HepG2 (cell line): ENCODE measurements around the gene DCST2. TPM values are rescaled to one million over a fixed set of nuclear protein-coding genes. Genes with fewer than 3 reads are reported as not detected.

Experiments used
- CEBPB ChIP-seq: IDR thresholded peaks from 2 replicates; pipeline ENCODE4 v1.6.1; 2011; ENCODE audit warnings: low read depth, low read length, improper control_type of control experiment, borderline replicate concordance
- CENPT ChIP-seq: sonication (generic); formaldehyde crosslinking; IDR thresholded peaks from 2 replicates; pipeline ENCODE4 v1.8.0; 2022; ENCODE audit warnings: low read depth, mild to moderate bottlenecking, moderate library complexity, missing genetic modification reagents
- GTF3A ChIP-seq: sonication (generic); formaldehyde crosslinking; conservative IDR thresholded peaks from 2 replicates; pipeline ENCODE4 v1.4.0; 2020; ENCODE audit warnings: mild to moderate bottlenecking, missing genetic modification reagents
- JUND ChIP-seq: sonication (generic); formaldehyde crosslinking; IDR thresholded peaks from 2 replicates; pipeline ENCODE4 v1.8.0; 2022; ENCODE audit warnings: mild to moderate bottlenecking, missing genetic modification reagents
- NFYC ChIP-seq: IDR thresholded peaks from 2 replicates; pipeline ENCODE4 v1.6.1; 2016; ENCODE audit warnings: missing genetic modification reagents, missing compliant biosample characterization
- NKX3-1 ChIP-seq: sonication (generic); formaldehyde crosslinking; IDR thresholded peaks from 2 replicates; pipeline ENCODE4 v1.5.0; 2020; ENCODE audit warnings: missing genetic modification reagents
- NR2F6 ChIP-seq, 2 experiments: IDR thresholded peaks; 2 replicates each; pipeline ENCODE4 v1.6.1; 2016; ENCODE audit warnings: antibody characterized with exemption in 1 of 2, mild to moderate bottlenecking in 1 of 2
- POLR2AphosphoS2 ChIP-seq: IDR thresholded peaks from 2 replicates; pipeline ENCODE4 v1.6.1; 2011; ENCODE audit warnings: low read depth, low read length, improper control_type of control experiment
- RFXANK ChIP-seq: IDR thresholded peaks from 2 replicates; pipeline ENCODE4 v1.6.1; 2016
- RXRB ChIP-seq: IDR thresholded peaks from 2 replicates; pipeline ENCODE4 v1.6.1; 2016; ENCODE audit warnings: borderline replicate concordance, missing genetic modification reagents, missing compliant biosample characterization
- THAP11 ChIP-seq: IDR thresholded peaks from 2 replicates; pipeline ENCODE4 v1.6.1; 2016; ENCODE audit warnings: missing biosample characterization, missing genetic modification reagents
- ZKSCAN8 ChIP-seq: IDR thresholded peaks from 2 replicates; pipeline ENCODE4 v1.6.1; 2016; ENCODE audit warnings: borderline replicate concordance, missing genetic modification reagents, missing compliant biosample characterization
- ZNF333 ChIP-seq: sonication (generic); formaldehyde crosslinking; IDR thresholded peaks from 2 replicates; pipeline ENCODE4 v1.4.0; 2020; ENCODE audit warnings: mild to moderate bottlenecking, missing genetic modification reagents, borderline replicate concordance
- ZNF841 ChIP-seq: sonication (generic); formaldehyde crosslinking; IDR thresholded peaks from 2 replicates; pipeline ENCODE4 v1.8.1; 2023; ENCODE audit warnings: missing genetic modification reagents, borderline replicate concordance
- polyA plus RNA-seq, 8 experiments: library from polyadenylated mRNA; depleted of rRNA in 3 of 8; stranded (reverse) in 7 of 8; unstranded in 1 of 8; fragments of >200 nt; fragmentation: Illumina TruSeq in 4 of 8; extraction: Trizol in 4 of 8; gene quantifications; 2 replicates each; pipeline versions ENCODE4 v1.2.1 to v1.2.3, GENCODE V29; 2011 to 2016; ENCODE audit warnings: low read depth in 4 of 8, missing spikeins in 1 of 8, mixed read lengths in 1 of 8; ENCODE audit not compliant: insufficient read depth in 1 of 8
- total RNA-seq, 5 experiments: library from RNA; depleted of rRNA; stranded (reverse); fragments of >200 nt; fragmentation: Illumina TruSeq; extraction: Trizol; gene quantifications; 2 replicates each; pipeline ENCODE4 v1.2.3, GENCODE V29; 2016; ENCODE audit warnings: low read depth in 1 of 5
- TF ChIP-seq, protein P1 (sequence below): sonication (generic); formaldehyde crosslinking; IDR thresholded peaks from 2 replicates; pipeline ENCODE4 v1.5.1; 2020; ENCODE audit warnings: mild to moderate bottlenecking, missing genetic modification reagents, moderate library complexity
- TF ChIP-seq, protein P2 (sequence below): IDR thresholded peaks from 2 replicates; pipeline ENCODE4 v1.6.1; 2018; ENCODE audit warnings: missing genetic modification reagents
- TF ChIP-seq, protein P3 (sequence below): sonication (generic); formaldehyde crosslinking; IDR thresholded peaks from 2 replicates; pipeline ENCODE4 v1.4.0; 2020; ENCODE audit warnings: missing genetic modification reagents, borderline replicate concordance
- TF ChIP-seq, protein P4 (sequence below): IDR thresholded peaks from 2 replicates; pipeline ENCODE4 v1.6.1; 2016; ENCODE audit warnings: low read depth

Gene DCST2
- total and polyA plus RNA-seq, 2 of the 13 experiments (the other 11 are each of a cell fraction or from before 2014, with no cell fraction given), result 0.74 TPM; not detected in 1

DNA sequence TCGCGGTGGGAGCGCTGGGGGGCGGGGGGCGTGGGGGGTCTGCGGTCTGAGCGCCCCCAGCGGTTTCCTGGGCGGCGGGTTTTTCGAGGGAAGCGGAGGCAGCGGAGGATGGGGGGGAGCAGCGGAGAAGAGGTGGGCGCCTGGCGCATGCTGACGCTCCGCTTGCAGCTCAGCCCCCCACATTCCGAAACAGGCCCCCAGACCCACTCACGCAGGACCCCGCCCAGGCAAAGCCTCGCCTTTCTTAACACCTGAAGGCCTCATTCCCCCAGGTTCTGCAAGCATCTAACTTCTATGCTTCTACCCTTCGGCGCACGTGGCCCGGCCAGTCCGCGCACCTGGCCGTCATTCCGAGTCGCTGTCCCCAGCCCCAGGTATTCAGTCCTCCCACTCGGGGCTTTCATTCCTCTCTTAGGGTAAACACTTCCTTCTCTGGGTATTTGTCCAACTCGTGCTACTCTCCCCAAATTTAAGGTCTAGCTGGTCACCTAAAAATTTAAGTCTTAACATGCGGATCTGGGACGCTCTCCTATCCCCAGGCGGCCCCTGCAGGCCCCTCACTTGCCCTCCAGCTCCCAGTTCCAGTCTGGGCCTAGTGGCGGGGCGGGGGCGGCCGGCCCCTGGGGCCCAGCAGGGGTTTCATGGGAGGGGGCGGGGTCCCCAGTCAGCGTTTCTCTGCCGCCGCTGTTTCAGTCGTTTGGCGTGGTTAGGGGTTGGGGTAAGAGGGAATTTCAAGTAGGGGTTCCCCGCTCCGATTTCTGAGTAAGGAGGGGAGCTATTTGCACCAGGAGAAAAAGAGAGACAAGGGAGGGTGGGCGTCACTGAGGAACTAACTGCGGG is 33.8 kb downstream of the DCST2 start (continued):
- TF ChIP-seq THAP11 (CRISPR knock-in tag) (no peak; the same call in 1 of the 2 replicates), NKX3-1 (CRISPR knock-in tag) (no peak), NFYC (CRISPR knock-in tag) (0 out of 2 replicates have a peak, but pooled peaks have one; percentile 6), RFXANK (CRISPR knock-in tag) (no peak), NR2F6 (IDR thresholded peaks at IDR 0.05) (peak; percentile 28; the same call in 1 of the 2 replicates), NR2F6 (CRISPR knock-in tag; IDR thresholded peaks at IDR 0.05) (0 out of 2 replicates have a peak, but pooled peaks have one; percentile 6), ZNF333 (CRISPR knock-in tag) (0 out of 2 replicates have a peak, but pooled peaks have one; percentile 21), GTF3A (CRISPR knock-in tag) (no peak), CENPT (CRISPR knock-in tag) (no peak), RXRB (CRISPR knock-in tag) (peak; percentile 29; the same call in 1 of the 2 replicates), CEBPB (no peak), JUND (no peak), ZKSCAN8 (no peak), POLR2AphosphoS2 (no peak), ZNF841 (CRISPR knock-in tag) (no peak)
- TF ChIP-seq, protein P1, sequence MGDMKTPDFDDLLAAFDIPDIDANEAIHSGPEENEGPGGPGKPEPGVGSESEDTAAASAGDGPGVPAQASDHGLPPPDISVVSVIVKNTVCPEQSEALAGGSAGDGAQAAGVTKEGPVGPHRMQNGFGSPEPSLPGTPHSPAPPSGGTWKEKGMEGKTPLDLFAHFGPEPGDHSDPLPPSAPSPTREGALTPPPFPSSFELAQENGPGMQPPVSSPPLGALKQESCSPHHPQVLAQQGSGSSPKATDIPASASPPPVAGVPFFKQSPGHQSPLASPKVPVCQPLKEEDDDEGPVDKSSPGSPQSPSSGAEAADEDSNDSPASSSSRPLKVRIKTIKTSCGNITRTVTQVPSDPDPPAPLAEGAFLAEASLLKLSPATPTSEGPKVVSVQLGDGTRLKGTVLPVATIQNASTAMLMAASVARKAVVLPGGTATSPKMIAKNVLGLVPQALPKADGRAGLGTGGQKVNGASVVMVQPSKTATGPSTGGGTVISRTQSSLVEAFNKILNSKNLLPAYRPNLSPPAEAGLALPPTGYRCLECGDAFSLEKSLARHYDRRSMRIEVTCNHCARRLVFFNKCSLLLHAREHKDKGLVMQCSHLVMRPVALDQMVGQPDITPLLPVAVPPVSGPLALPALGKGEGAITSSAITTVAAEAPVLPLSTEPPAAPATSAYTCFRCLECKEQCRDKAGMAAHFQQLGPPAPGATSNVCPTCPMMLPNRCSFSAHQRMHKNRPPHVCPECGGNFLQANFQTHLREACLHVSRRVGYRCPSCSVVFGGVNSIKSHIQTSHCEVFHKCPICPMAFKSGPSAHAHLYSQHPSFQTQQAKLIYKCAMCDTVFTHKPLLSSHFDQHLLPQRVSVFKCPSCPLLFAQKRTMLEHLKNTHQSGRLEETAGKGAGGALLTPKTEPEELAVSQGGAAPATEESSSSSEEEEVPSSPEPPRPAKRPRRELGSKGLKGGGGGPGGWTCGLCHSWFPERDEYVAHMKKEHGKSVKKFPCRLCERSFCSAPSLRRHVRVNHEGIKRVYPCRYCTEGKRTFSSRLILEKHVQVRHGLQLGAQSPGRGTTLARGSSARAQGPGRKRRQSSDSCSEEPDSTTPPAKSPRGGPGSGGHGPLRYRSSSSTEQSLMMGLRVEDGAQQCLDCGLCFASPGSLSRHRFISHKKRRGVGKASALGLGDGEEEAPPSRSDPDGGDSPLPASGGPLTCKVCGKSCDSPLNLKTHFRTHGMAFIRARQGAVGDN (CRISPR knock-in tag), result peak; percentile 89
- TF ChIP-seq, protein P2, sequence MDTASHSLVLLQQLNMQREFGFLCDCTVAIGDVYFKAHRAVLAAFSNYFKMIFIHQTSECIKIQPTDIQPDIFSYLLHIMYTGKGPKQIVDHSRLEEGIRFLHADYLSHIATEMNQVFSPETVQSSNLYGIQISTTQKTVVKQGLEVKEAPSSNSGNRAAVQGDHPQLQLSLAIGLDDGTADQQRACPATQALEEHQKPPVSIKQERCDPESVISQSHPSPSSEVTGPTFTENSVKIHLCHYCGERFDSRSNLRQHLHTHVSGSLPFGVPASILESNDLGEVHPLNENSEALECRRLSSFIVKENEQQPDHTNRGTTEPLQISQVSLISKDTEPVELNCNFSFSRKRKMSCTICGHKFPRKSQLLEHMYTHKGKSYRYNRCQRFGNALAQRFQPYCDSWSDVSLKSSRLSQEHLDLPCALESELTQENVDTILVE (CRISPR knock-in tag), result 0 out of 2 replicates have a peak, but pooled peaks have one; percentile 22
- TF ChIP-seq, protein P3, sequence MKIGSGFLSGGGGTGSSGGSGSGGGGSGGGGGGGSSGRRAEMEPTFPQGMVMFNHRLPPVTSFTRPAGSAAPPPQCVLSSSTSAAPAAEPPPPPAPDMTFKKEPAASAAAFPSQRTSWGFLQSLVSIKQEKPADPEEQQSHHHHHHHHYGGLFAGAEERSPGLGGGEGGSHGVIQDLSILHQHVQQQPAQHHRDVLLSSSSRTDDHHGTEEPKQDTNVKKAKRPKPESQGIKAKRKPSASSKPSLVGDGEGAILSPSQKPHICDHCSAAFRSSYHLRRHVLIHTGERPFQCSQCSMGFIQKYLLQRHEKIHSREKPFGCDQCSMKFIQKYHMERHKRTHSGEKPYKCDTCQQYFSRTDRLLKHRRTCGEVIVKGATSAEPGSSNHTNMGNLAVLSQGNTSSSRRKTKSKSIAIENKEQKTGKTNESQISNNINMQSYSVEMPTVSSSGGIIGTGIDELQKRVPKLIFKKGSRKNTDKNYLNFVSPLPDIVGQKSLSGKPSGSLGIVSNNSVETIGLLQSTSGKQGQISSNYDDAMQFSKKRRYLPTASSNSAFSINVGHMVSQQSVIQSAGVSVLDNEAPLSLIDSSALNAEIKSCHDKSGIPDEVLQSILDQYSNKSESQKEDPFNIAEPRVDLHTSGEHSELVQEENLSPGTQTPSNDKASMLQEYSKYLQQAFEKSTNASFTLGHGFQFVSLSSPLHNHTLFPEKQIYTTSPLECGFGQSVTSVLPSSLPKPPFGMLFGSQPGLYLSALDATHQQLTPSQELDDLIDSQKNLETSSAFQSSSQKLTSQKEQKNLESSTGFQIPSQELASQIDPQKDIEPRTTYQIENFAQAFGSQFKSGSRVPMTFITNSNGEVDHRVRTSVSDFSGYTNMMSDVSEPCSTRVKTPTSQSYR (CRISPR knock-in tag), result peak; percentile 46; the same call in 1 of the 2 replicates
- TF ChIP-seq, protein P4, sequence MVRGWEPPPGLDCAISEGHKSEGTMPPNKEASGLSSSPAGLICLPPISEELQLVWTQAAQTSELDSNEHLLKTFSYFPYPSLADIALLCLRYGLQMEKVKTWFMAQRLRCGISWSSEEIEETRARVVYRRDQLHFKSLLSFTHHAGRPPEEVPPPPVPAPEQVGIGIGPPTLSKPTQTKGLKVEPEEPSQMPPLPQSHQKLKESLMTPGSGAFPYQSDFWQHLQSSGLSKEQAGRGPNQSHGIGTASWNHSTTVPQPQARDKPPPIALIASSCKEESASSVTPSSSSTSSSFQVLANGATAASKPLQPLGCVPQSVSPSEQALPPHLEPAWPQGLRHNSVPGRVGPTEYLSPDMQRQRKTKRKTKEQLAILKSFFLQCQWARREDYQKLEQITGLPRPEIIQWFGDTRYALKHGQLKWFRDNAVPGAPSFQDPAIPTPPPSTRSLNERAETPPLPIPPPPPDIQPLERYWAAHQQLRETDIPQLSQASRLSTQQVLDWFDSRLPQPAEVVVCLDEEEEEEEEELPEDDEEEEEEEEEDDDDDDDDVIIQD (CRISPR knock-in tag), result no peak
